NT2/D1 (cell line): ENCODE data around the gene CCDC83.

Source experiments
- SUZ12 ChIP-seq: IDR thresholded peaks from 2 replicates; pipeline ENCODE4 v1.6.1; 2011; ENCODE audit not compliant: insufficient read length, insufficient read depth; ENCODE audit errors: extremely low read depth
- YY1 ChIP-seq: IDR thresholded peaks from 2 replicates; pipeline ENCODE4 v1.6.1; 2011; ENCODE audit not compliant: insufficient read length, insufficient read depth
- ZNF274 ChIP-seq: IDR thresholded peaks from 2 replicates; pipeline ENCODE4 v1.6.1; 2011; ENCODE audit warnings: mild to moderate bottlenecking, low read depth, low read length

- TF ChIP-seq YY1 = no peak
- TF ChIP-seq SUZ12 = no peak
- TF ChIP-seq ZNF274 = no peak
Measured at GRCh38 chr11:85809863-85810262, 45.3 kb upstream of the CCDC83 start.
